ENCODE data around the gene NAMPT. TPM values are rescaled to one million over a fixed set of nuclear protein-coding genes. Genes with fewer than 3 reads are reported as not detected.

The NAMPT gene
- total RNA-seq, 1 experiment from 2014 or later = 66.0 TPM

DNA sequence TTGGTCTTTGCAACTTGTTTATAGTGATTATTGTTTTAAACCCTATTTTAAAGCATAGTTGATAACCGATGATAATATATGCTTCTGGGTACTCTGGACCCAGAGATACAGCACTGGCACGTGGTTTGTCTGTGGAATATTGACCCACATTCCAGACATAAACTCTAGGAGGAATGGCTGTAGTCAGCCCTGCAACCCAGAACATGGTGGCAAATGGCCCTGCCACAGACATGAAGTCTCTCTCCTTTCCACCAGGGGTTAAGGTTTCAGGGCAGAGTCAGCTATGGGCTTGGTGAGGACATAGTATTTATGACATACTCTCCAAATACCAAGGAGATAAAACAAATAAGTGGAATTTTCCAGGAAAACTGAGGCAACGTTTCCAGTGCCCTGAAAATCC, 83.6 kb downstream of the NAMPT start:
- H3K27ac ChIP-seq (ENCODE audit: low read length) = no peak overlapping the region
- no peaks in the 10 kb centered on the region for H3K4me1 ChIP-seq (ENCODE audit: insufficient read depth, low read length)
- no TSS peak for BruUV-seq (replicated peaks)
- H4K20me1 ChIP-seq (ENCODE audit: low read length) = no peaks in the 10 kb centered on the region
- CTCF ChIA-PET = interaction anchor here (0.8 kb wide), 1 partner anchor 106 kb away, joined by 3 read pairs; no protein-coding TSS in a partner anchor
- DNase-seq = no peak
- H3F3A ChIP-seq (ENCODE audit: low read length, unreplicated experiment) = no peaks in the 10 kb centered on the region
- TF ChIP-seq EZH2 (IDR thresholded peaks at IDR 0.05; ENCODE audit: low read length, unreplicated experiment) (no peak), EZH2phosphoT487 (IDR thresholded peaks at IDR 0.05; ENCODE audit: borderline replicate concordance, low read length) (no peak), CTCF (conservative IDR thresholded peaks at IDR 0.05; ENCODE audit: low read depth, low read length) (no peak)
- H2AFZ ChIP-seq (ENCODE audit: low read length) = no peak overlapping the region
- POLR2A ChIA-PET (ENCODE audit: unreplicated experiment) = no interaction called here
- no peak overlapping the region for H3K4me2 ChIP-seq (ENCODE audit: low read length)
- H3K27me3 ChIP-seq (ENCODE audit: low read length) = no peaks in the 10 kb centered on the region
- intact Hi-C loops (cut with micrococcal nuclease) = no loop called here
- no peak overlapping the region for H3K9ac ChIP-seq (ENCODE audit: low read length)
- H3K4me3 ChIP-seq (ENCODE audit: low read length) = no peak overlapping the region
- no peaks in the 10 kb centered on the region for H3K36me3 ChIP-seq (ENCODE audit: low read depth, low read length)
- H3K9me3 ChIP-seq (ENCODE audit: low read length) = no peaks in the 10 kb centered on the region
- no peaks in the 10 kb centered on the region for H3K9me2 ChIP-seq (replicated peaks; ENCODE audit: low read length)
- no peaks in the 10 kb centered on the region for H3K79me2 ChIP-seq (ENCODE audit: low read length)
- ATAC-seq = no peak

- DNase-seq (no peak), ATAC-seq (no peak)
- Histone ChIP-seq H3F3A (ENCODE audit: low read length, unreplicated experiment) (no peaks in the 10 kb centered on the region), H3K27ac (ENCODE audit: low read length) (no peak overlapping the region), H3K9me2 (replicated peaks; ENCODE audit: low read length) (no peaks in the 10 kb centered on the region), H3K79me2 (ENCODE audit: low read length) (no peaks in the 10 kb centered on the region), H4K20me1 (ENCODE audit: low read length) (no peaks in the 10 kb centered on the region), H3K4me2 (ENCODE audit: low read length) (no peak overlapping the region), H3K4me1 (ENCODE audit: insufficient read depth, low read length) (no peaks in the 10 kb centered on the region), H3K36me3 (ENCODE audit: low read depth, low read length) (no peaks in the 10 kb centered on the region), H2AFZ (ENCODE audit: low read length) (no peak overlapping the region), H3K27me3 (ENCODE audit: low read length) (no peaks in the 10 kb centered on the region), H3K9me3 (ENCODE audit: low read length) (no peaks in the 10 kb centered on the region), H3K4me3 (ENCODE audit: low read length) (no peak overlapping the region), H3K9ac (ENCODE audit: low read length) (no peak overlapping the region)
- ChIA-PET POLR2A (ENCODE audit: unreplicated experiment) (no interaction called here), CTCF (no interaction called here)
- intact Hi-C loops (cut with micrococcal nuclease) = no loop called here
- TF ChIP-seq CTCF (conservative IDR thresholded peaks at IDR 0.05; ENCODE audit: low read depth, low read length) (no peak), EZH2phosphoT487 (IDR thresholded peaks at IDR 0.05; ENCODE audit: borderline replicate concordance, low read length) (no peak), EZH2 (IDR thresholded peaks at IDR 0.05; ENCODE audit: low read length, unreplicated experiment) (no peak)
- no TSS peak for BruUV-seq (replicated peaks)
These were observed 84.9 kb downstream of the NAMPT start for GRCh38 chr7:106199813-106200364.

DNA sequence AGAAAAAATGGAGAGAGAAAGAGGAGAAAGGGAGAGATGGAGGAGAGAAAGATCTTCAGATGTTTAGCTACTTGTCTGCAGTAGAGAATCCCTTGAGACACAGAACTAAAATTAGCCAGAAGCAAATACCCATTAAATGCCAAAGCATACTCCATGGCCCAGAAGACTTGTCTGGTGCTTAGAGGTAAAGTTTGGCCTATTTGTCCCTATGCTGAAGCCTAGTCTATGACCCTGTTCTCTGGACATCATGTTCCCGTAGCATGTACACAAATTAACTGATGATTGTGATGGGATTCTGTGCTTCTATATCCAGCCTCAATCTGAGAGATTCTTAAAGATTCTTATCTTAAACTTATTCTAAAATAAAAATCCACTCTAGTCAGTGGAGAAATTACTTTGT, 85.8 kb downstream of the NAMPT start:
- H3K9ac ChIP-seq (ENCODE audit: low read length) = no peak overlapping the region
- CTCF ChIA-PET = no interaction called here
- no peak overlapping the region for H3K4me3 ChIP-seq (ENCODE audit: low read length)
- no peaks in the 10 kb centered on the region for H3K79me2 ChIP-seq (ENCODE audit: low read length)
- no peak for DNase-seq
- H3K36me3 ChIP-seq (ENCODE audit: low read depth, low read length) = no peaks in the 10 kb centered on the region
- POLR2A ChIA-PET (ENCODE audit: unreplicated experiment) = no interaction called here
- no peaks in the 10 kb centered on the region for H4K20me1 ChIP-seq (ENCODE audit: low read length)
- no TSS peak for BruUV-seq (replicated peaks)
- no peaks in the 10 kb centered on the region for H3K27me3 ChIP-seq (ENCODE audit: low read length)
- H2AFZ ChIP-seq (ENCODE audit: low read length) = no peak overlapping the region
- intact Hi-C loops (cut with micrococcal nuclease) = no loop called here
- H3K4me2 ChIP-seq (ENCODE audit: low read length) = no peak overlapping the region
- no peaks in the 10 kb centered on the region for H3K9me2 ChIP-seq (replicated peaks; ENCODE audit: low read length)
- H3K9me3 ChIP-seq (ENCODE audit: low read length) = no peaks in the 10 kb centered on the region
- no peaks in the 10 kb centered on the region for H3F3A ChIP-seq (ENCODE audit: low read length, unreplicated experiment)
- no peak for ATAC-seq
- H3K4me1 ChIP-seq (ENCODE audit: insufficient read depth, low read length) = no peaks in the 10 kb centered on the region
- no peak overlapping the region for H3K27ac ChIP-seq (ENCODE audit: low read length)
- no peak for TF ChIP-seq CTCF (conservative IDR thresholded peaks at IDR 0.05; ENCODE audit: low read depth, low read length)
- TF ChIP-seq EZH2 (IDR thresholded peaks at IDR 0.05; ENCODE audit: low read length, unreplicated experiment) = no peak
- no peak for TF ChIP-seq EZH2phosphoT487 (IDR thresholded peaks at IDR 0.05; ENCODE audit: borderline replicate concordance, low read length)

All from PC-3 (cell line).